Activated T-cell treated with anti-CD3 and anti-CD28 coated beads, Interleukin-2, amount 50 U/mL, for 24 hours (primary cell): ENCODE data around the gene MSL2.
"Not testable (repeated sequence)": the region's sequence is repeated elsewhere in the genome, so short reads cannot be mapped to it uniquely, and the experiment has no call there.

Experiments used
- DNase-seq: peaks from one replicate; pipeline ENCODE4 v3.0.0-alpha.2; 2020
- H3K27ac Mint-ChIP-seq: 2 replicates; pipeline ENCODE4 v1.8.0; 2020; ENCODE audit warnings: mild to moderate bottlenecking, mixed read lengths
- H3K27me3 Mint-ChIP-seq: 2 replicates; pipeline ENCODE4 v1.8.0; 2020; ENCODE audit warnings: mixed read lengths
- H3K36me3 Mint-ChIP-seq: 2 replicates; pipeline ENCODE4 v1.8.0; 2020; ENCODE audit warnings: low read depth, mixed read lengths
- H3K4me1 Mint-ChIP-seq: 2 replicates; pipeline ENCODE4 v1.8.0; 2020; ENCODE audit warnings: low read depth, mixed read lengths
- H3K4me3 Mint-ChIP-seq: 2 replicates; pipeline ENCODE4 v1.8.0; 2020; ENCODE audit warnings: mild to moderate bottlenecking, moderate library complexity, mixed read lengths
- H3K9me3 Mint-ChIP-seq: 2 replicates; pipeline ENCODE4 v1.8.0; 2020; ENCODE audit warnings: mixed read lengths

Gene MSL2

DNA sequence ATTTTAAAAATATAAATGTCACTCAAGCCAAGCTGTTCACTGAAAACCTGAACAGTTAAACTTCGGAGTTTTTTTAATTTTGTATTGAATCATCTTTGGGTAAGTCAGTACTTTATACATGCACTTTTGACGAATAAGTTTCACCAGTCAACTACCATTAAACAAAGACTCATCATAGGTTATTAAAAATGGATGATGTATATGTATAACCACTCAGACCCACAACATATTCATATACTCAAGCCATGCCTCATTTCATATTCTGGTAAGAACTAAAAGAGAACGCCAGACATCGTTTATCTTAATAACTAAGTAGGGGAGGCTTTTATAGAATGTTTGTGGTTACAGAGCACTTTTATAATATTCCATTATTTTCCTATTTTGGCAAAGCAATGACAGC lies 18.3 kb downstream of the MSL2 start:
- no peak overlapping the region for H3K4me3 Mint-ChIP-seq
- H3K4me1 Mint-ChIP-seq = peaks cover 63% of the 10 kb centered on the region
- H3K27ac Mint-ChIP-seq = no peak overlapping the region

DNA sequence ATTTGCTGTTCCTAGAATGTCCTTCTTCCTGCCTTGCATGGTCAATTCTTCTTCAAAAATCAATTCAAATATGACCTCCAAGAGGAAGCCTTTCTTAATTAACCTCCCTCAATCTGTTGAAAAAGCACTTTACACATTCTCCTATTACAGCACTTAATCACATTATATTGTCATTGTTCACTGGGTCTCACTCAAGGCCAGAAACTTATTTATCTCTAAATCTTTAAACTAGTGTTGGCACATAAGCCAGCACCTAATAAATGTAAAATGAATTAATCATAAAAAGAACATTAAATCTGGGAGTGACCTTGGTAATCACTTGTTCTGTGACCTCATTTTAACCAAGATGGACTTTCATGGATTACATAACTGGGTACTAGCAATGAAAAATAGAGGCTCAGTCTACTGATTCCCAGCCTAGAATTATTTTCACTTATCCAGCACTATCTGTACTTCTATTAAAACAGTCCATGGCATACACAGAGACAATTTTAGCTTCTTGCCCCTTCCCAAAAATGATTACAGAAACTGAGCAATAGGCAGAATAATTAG lies 22.1 kb downstream of the MSL2 start:
- DNase-seq = no peak
- peaks cover 35% of the 10 kb centered on the region for H3K4me1 Mint-ChIP-seq
- no peak overlapping the region for H3K4me3 Mint-ChIP-seq
- no peaks in the 10 kb centered on the region for H3K9me3 Mint-ChIP-seq
- H3K27me3 Mint-ChIP-seq = no peaks in the 10 kb centered on the region
- H3K36me3 Mint-ChIP-seq = peaks cover 10% of the 10 kb centered on the region
- H3K27ac Mint-ChIP-seq = peak overlapping the region; percentile 50

More for the DNA sequence above, 18.3 kb downstream of the MSL2 start:
- Mint-ChIP-seq H3K27me3 (no peaks in the 10 kb centered on the region), H3K36me3 (peaks cover 15% of the 10 kb centered on the region), H3K9me3 (no peaks in the 10 kb centered on the region)
- no peak for DNase-seq

DNA sequence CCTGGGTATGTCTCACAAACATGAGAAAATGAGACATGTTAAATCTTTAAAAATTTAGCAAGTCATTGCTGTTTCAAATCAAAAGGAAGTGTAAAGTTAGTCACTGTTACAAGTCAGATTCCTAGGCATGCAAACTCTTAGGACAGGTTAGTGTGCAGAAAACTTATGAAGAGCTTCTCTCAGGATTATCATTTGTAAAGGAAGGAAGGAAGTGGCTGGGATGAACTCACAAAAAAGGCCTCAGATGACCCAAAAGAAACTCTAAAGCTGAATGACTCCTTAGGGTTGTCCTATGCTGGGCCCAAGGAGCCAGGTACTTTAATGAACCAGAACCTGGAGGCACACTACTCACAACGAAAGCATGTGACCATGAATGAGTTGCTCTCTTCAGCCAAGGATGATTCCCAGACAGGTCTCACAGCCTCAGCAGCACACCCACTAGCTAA lies 25.0 kb downstream of the MSL2 start:
- Mint-ChIP-seq H3K27me3 (no peaks in the 10 kb centered on the region), H3K27ac (no peak overlapping the region)
- DNase-seq = no peak

DNA sequence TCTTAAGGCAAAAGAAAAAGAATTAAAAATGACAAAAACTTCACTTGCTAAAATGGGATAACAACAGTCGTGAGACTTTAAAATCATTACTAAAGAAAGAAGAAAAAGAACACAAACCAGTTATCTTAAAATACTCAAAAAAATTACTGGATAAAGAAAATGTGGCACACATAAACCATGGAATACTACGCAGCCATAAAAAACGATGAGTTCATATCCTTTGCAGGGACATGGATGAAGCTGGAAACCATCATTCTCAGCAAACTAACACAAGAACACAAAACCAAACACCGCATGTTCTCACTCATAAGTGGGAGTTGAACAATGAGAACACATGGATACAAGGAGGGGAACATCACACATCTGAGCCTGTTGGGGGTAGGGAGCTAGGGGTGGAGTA lies 27.9 kb downstream of the MSL2 start:
- Mint-ChIP-seq H3K4me1 (peaks cover 53% of the 10 kb centered on the region), H3K27ac (peak overlapping the region; percentile 80), H3K36me3 (peaks cover 24% of the 10 kb centered on the region)
- not testable (repeated sequence) for DNase-seq, H3K27me3 Mint-ChIP-seq, H3K4me3 Mint-ChIP-seq, H3K9me3 Mint-ChIP-seq

More for the DNA sequence above, 25.0 kb downstream of the MSL2 start:
- Mint-ChIP-seq H3K4me1 (peaks cover 38% of the 10 kb centered on the region), H3K4me3 (peak overlapping the region; percentile 18), H3K9me3 (no peaks in the 10 kb centered on the region), H3K36me3 (peaks cover 15% of the 10 kb centered on the region)

DNA sequence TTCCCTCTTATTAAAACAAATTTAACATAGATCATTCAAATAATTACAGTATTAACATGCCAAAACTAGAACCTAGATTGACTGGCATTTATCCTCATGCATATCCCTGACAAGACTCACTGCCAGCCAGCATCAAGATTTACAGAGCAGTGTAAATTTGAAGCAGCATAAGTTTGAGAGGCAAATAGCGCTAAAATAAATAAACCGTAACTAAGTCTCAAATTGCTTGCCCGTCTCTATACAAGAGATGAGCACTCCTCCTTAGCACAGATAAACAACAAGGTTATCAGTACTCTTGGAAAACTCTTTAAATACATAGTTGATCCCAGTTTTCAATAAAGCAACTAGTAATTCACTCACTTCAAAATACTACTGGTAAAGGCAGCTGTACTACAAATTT lies 29.6 kb downstream of the MSL2 start:
- Mint-ChIP-seq H3K9me3 (no peaks in the 10 kb centered on the region), H3K27ac (peak overlapping the region; percentile 52), H3K27me3 (no peaks in the 10 kb centered on the region), H3K36me3 (peaks cover 24% of the 10 kb centered on the region), H3K4me1 (peaks cover 62% of the 10 kb centered on the region), H3K4me3 (no peak overlapping the region)
- DNase-seq = no peak

DNA sequence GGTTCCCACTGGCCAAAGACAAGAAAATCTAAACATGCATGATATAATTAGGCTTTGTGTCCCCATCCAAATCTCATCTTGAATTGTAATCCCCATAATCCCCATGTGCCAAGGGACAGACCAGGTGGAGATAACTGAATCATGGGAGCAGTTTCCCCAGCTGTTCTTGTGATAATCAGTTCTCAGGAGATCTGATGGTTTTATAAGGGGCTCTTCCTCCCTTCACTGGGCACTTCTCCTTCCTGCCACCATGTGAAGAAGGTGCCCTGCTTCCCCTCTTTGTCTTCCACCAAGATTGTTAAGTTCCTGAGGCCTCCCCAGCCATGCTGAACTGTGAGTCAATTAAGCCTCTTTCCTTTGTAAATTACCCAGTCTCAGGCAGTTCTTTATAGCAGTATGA lies 32.5 kb downstream of the MSL2 start:
- H3K4me1 Mint-ChIP-seq = peaks cover 71% of the 10 kb centered on the region

DNA sequence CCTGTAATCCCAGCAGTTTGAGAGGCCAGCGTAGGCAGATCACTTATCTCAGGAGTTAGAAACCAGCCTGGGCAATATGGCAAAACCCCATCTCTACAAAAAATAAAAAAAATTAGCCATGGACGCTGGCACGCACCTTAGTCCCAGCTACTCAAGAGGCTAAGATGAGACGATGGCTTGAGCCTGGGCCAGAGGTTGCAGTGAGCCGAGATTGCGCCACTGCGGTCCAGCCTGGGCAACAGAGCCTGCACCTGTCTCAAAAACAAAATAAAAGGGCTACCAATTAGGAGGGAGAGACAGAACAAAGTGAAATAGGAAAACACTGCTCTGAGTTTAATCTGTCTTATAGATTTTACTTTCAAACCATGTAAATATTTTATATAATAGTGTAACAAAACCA lies 33.8 kb downstream of the MSL2 start:
- Mint-ChIP-seq H3K27ac (no peak overlapping the region), H3K9me3 (peaks cover 5% of the 10 kb centered on the region), H3K4me3 (no peak overlapping the region), H3K27me3 (no peaks in the 10 kb centered on the region), H3K36me3 (peaks cover 33% of the 10 kb centered on the region), H3K4me1 (peaks cover 69% of the 10 kb centered on the region)
- no peak for DNase-seq

More for the DNA sequence above, 32.5 kb downstream of the MSL2 start:
- Mint-ChIP-seq H3K27ac (peak overlapping the region; percentile 88), H3K36me3 (peaks cover 28% of the 10 kb centered on the region)
- H3K9me3 Mint-ChIP-seq, H3K27me3 Mint-ChIP-seq, H3K4me3 Mint-ChIP-seq, DNase-seq: not testable (repeated sequence)

DNA sequence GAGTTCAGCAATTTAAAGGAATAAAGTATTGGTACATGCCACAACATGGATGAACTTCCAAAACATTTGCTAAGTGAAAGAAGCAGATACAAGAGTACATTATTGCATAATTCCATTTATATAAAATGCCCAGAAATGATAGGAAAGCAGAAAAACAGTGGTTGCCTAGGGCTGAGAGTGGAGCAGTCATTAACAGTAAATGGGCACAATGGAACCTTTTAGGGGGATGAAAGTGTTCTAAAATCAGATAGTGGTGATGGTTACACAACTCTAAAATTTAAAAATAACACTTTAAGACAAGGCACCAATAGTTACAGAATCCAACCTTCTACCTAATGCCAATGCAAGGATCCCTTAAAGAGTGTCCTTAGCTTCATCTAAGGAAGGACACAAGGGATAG lies 34.6 kb downstream of the MSL2 start:
- Mint-ChIP-seq H3K27ac (no peak overlapping the region), H3K4me1 (peaks cover 64% of the 10 kb centered on the region), H3K4me3 (no peak overlapping the region), H3K9me3 (peaks cover 5% of the 10 kb centered on the region), H3K36me3 (peaks cover 34% of the 10 kb centered on the region), H3K27me3 (no peaks in the 10 kb centered on the region)
- no peak for DNase-seq

DNA sequence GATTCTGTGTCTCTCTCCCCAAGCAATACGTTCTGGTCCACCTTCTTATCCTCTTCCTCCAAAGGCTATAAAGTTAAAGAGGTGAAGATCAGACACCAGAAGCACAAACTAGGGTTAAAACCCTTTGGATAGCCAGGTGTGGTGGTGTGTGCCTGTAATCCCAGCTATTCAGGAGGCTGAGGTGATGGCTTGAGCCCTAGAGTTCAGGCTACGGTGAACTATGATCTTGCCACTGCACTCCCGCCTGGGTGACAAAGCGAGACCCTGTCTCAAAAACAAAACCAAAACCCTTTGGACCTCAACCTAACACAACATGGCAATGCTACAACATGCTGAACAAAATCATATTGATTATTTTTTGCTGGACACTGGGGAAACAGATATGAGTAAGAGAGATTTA lies 43.2 kb downstream of the MSL2 start:
- no peak for DNase-seq
- Mint-ChIP-seq H3K4me3 (no peak overlapping the region), H3K27ac (peak overlapping the region; percentile 41), H3K9me3 (no peaks in the 10 kb centered on the region), H3K36me3 (peaks cover 59% of the 10 kb centered on the region), H3K27me3 (no peaks in the 10 kb centered on the region), H3K4me1 (peaks cover 76% of the 10 kb centered on the region)

DNA sequence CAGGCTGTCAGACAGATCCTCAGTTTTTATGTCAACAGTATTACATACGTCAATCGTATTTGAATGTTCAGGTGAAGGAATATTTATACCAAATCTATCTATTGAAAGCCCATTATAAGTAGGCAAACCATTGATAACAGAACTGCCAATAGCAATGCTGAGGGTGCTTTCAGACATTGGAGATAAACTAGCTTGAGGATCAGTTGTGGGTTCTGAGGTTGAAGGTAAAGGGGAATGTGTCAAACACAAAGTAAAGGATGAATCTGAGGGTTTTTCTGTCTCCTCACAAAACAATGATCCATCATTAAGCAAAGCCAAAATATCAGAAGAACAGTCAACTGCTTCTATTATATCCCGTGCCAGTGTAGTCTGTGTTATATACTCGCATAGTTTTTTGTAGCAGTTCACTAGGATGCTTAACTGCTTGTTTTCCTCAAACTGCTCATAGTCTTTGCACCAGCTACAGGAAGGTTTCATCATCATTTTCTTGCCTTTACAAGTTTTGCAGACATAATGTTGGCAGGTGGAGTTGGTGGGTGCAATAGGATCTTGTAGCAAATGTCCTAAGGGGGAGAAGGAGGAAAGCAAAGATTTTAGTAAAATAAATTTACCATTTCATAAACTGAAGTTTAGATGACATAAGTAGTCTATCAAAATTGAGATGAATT lies 43.8 kb downstream of the MSL2 start:
- Mint-ChIP-seq H3K27ac (peak overlapping the region; percentile 41), H3K4me1 (peaks cover 77% of the 10 kb centered on the region), H3K4me3 (no peak overlapping the region), H3K36me3 (peaks cover 57% of the 10 kb centered on the region), H3K27me3 (no peaks in the 10 kb centered on the region), H3K9me3 (no peaks in the 10 kb centered on the region)
- DNase-seq = no peak

DNA sequence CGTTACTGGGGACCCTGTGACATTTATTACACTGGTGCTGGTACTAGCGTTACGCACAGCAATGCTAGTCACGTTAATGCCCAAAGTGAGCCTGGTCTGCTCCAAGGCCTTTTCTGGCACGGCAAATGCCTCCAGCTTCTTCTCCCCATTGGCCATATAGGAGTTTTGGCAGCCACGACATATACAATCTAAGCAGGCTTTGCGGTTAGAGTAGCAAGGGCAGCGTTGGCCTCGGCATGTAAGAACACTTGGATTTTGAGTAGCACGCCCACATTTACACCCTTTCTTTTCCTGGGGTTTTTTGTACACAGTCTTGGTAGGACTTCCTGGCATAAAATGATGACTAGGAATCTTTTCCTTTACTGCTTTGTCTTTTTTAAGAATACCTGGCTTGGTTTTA lies 44.9 kb downstream of the MSL2 start:
- Mint-ChIP-seq H3K27ac (peak overlapping the region; percentile 41), H3K4me3 (no peak overlapping the region), H3K4me1 (peaks cover 79% of the 10 kb centered on the region), H3K36me3 (peaks cover 63% of the 10 kb centered on the region), H3K9me3 (no peaks in the 10 kb centered on the region), H3K27me3 (no peaks in the 10 kb centered on the region)
- no peak for DNase-seq

DNA sequence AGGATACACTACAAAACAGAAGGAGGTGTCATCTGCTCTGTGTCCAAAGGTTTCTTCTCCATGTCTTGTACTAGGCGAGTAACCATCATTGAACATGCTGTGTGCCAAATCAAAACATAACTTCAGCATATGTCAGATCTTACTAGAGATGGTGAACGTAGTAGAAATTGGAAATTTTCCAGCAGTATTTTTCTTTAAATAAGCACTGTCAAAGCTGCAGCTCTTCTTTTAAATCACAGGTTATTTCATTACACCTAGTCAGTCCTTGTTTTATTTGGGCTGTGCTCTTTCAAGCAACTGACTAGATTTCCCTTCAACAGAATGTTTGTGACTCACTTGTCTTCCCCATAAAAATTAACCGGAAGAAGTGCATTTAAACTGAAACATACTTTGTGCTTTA lies 46.5 kb downstream of the MSL2 start:
- peak overlapping the region; percentile 84 for H3K27ac Mint-ChIP-seq
- H3K27me3 Mint-ChIP-seq = no peaks in the 10 kb centered on the region
- H3K9me3 Mint-ChIP-seq = no peaks in the 10 kb centered on the region
- H3K36me3 Mint-ChIP-seq = peaks cover 74% of the 10 kb centered on the region
- no peak overlapping the region for H3K4me3 Mint-ChIP-seq
- peaks cover 72% of the 10 kb centered on the region for H3K4me1 Mint-ChIP-seq
- DNase-seq = no peak

DNA sequence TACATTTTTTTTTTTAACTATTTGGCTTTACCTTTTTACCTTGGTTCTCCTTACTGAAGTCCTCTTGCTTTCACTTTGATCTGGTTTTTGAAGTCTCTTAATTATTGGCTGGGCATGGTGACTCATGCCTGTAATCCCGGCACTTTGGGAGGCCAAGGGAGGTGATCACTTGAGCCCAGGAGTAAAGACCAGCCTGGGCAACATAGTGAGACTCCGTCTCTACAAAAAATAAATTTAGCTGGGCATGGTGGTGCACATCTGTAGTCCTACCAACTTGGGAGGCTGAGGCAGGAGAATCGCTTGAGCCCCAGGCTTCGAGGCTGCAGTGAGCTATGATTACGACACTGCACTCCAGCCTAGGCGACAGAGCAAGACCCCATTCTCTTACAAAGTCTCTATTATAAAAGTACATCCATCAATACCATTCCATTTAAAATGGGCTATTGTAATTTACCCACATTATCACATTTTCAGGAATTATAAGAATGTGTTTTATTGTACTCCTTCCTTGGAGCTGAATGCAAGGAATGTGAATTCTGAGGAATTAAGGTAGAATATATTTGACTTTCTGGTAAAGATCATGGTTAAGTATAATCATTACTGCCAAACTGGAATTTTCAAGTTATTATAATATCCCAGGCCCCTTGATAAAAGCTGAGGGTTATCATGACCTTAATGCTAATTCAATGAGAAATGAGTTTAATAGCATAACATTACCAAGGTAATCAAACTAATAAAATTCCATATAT lies 49.0 kb downstream of the MSL2 start:
- Mint-ChIP-seq H3K4me3 (no peak overlapping the region), H3K4me1 (peaks cover 62% of the 10 kb centered on the region)

DNA sequence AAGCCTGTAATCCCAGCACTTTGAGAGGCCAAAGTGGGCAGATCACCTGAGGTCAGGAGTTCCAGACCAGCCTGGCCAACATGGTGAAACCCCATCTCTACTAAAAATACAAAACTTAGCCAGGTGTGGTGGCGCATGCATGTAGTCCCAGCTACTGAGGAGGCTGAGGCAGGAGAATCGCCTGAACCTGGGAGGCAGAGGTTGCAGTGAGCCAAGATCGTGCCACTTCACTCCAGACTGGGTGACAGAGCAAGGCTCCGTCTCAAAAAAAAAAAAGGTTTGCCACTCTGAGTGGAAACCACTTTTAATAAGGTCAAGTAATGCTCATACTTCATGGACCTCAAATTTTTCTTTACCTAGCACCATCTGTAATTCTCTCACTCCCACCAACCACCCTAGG lies 51.7 kb downstream of the MSL2 start:
- not testable (repeated sequence) for H3K9me3 Mint-ChIP-seq, H3K27me3 Mint-ChIP-seq, H3K4me3 Mint-ChIP-seq, DNase-seq
- peaks cover 47% of the 10 kb centered on the region for H3K4me1 Mint-ChIP-seq
- peaks cover 34% of the 10 kb centered on the region for H3K36me3 Mint-ChIP-seq
- H3K27ac Mint-ChIP-seq = peak overlapping the region; percentile 16

More for the DNA sequence above, 49.0 kb downstream of the MSL2 start:
- Mint-ChIP-seq H3K27ac (peak overlapping the region; percentile 67), H3K36me3 (peaks cover 60% of the 10 kb centered on the region), H3K27me3 (no peaks in the 10 kb centered on the region), H3K9me3 (no peaks in the 10 kb centered on the region)
- DNase-seq = no peak

DNA sequence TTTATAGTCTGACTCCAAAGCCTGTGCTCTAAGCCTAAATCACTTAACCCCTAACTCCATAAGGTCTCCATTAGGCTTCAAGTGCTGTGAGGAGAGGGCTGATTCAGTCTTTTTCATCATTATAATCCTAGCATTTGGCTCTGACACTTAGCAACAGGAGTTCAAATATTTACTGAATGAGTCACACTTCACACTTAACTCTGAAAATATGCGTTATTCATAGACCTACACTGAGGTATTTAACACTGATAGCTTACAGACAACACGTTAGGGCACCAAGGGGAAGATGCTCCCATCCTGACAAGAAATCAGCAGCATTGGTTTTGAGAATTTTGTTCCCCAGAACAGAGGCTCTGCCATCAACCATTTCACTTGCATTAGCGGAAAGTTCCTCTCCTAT lies 53.5 kb downstream of the MSL2 start:
- Mint-ChIP-seq H3K4me3 (no peak overlapping the region), H3K9me3 (no peaks in the 10 kb centered on the region), H3K4me1 (peaks cover 39% of the 10 kb centered on the region), H3K27me3 (no peaks in the 10 kb centered on the region), H3K36me3 (peaks cover 20% of the 10 kb centered on the region), H3K27ac (peak overlapping the region; percentile 61)
- no peak for DNase-seq
